HepG2 (cell line): ENCODE measurements around the gene CRAMP1. TPM values are rescaled to one million over a fixed set of nuclear protein-coding genes. Genes with fewer than 3 reads are reported as not detected.

Source experiments
- CBFB ChIP-seq: sonication (generic); formaldehyde crosslinking; IDR thresholded peaks from 2 replicates; pipeline ENCODE4 v1.4.0; 2020; ENCODE audit warnings: missing genetic modification reagents
- CBX2 ChIP-seq, 2 experiments: fragments of 200-600 bp in 1 of 2; sonication (generic); formaldehyde crosslinking in 1 of 2; IDR thresholded peaks; 2 replicates each; pipeline versions ENCODE4 v1.7.0 to v1.8.1; 2018 to 2022; ENCODE audit warnings: low read depth in 2 of 2, low read length in 1 of 2, mild to moderate bottlenecking in 1 of 2, missing genetic modification reagents in 1 of 2
- E2F2 ChIP-seq: sonication (generic); formaldehyde crosslinking; IDR thresholded peaks from 2 replicates; pipeline ENCODE4 v1.4.0; 2020; ENCODE audit warnings: missing genetic modification reagents, borderline replicate concordance
- FOXO1 ChIP-seq: sonication (generic); formaldehyde crosslinking; IDR thresholded peaks from 2 replicates; pipeline ENCODE4 v1.4.0; 2020; ENCODE audit warnings: missing genetic modification reagents
- GPN1 ChIP-seq: sonication (generic); formaldehyde crosslinking; IDR thresholded peaks from 2 replicates; pipeline ENCODE4 v1.5.1; 2020; ENCODE audit warnings: missing genetic modification reagents, borderline replicate concordance
- MAX ChIP-seq: IDR thresholded peaks from 2 replicates; pipeline ENCODE4 v1.6.1; 2012; ENCODE audit warnings: inconsistent platforms
- NR0B2 ChIP-seq: sonication (generic); formaldehyde crosslinking; IDR thresholded peaks from 2 replicates; pipeline ENCODE4 v1.4.0; 2020; ENCODE audit warnings: mild to moderate bottlenecking, missing genetic modification reagents
- PRDM15 ChIP-seq: sonication (generic); formaldehyde crosslinking; IDR thresholded peaks from 2 replicates; pipeline ENCODE4 v1.4.0; 2020; ENCODE audit warnings: missing genetic modification reagents
- SATB2 ChIP-seq: sonication (generic); formaldehyde crosslinking; IDR thresholded peaks from 2 replicates; pipeline ENCODE4 v1.5.0; 2020; ENCODE audit warnings: missing genetic modification reagents
- XRCC5 ChIP-seq: fragments of 200-400 bp; formaldehyde crosslinking; optimal IDR thresholded peaks from 2 replicates; pipeline ENCODE3; 2017; ENCODE audit warnings: mild to moderate bottlenecking, low read length
- ZNF136 ChIP-seq: sonication (generic); formaldehyde crosslinking; IDR thresholded peaks from 2 replicates; pipeline ENCODE4 v1.8.1; 2022; ENCODE audit warnings: low read depth, mild to moderate bottlenecking, moderate library complexity, missing genetic modification reagents
- ZNF343 ChIP-seq: sonication (generic); formaldehyde crosslinking; IDR thresholded peaks from 2 replicates; pipeline ENCODE4 v1.4.0; 2020; ENCODE audit warnings: mild to moderate bottlenecking, missing genetic modification reagents
- ZNF367 ChIP-seq: sonication (generic); formaldehyde crosslinking; IDR thresholded peaks from 2 replicates; pipeline ENCODE4 v1.4.0; 2020; ENCODE audit warnings: missing genetic modification reagents, borderline replicate concordance
- ZNF629 ChIP-seq: sonication (generic); formaldehyde crosslinking; conservative IDR thresholded peaks from 2 replicates; pipeline ENCODE4 v1.5.0; 2020; ENCODE audit warnings: missing genetic modification reagents
- ZNF678 ChIP-seq: sonication (generic); formaldehyde crosslinking; IDR thresholded peaks from 2 replicates; pipeline ENCODE4 v1.4.0; 2020; ENCODE audit warnings: mild to moderate bottlenecking, missing genetic modification reagents
- ZNF800 ChIP-seq: sonication (generic); formaldehyde crosslinking; IDR thresholded peaks from 2 replicates; pipeline ENCODE4 v1.4.0; 2020; ENCODE audit warnings: missing genetic modification reagents
- polyA plus RNA-seq, 8 experiments: library from polyadenylated mRNA; depleted of rRNA in 3 of 8; stranded (reverse) in 7 of 8; unstranded in 1 of 8; fragments of >200 nt; fragmentation: Illumina TruSeq in 4 of 8; extraction: Trizol in 4 of 8; gene quantifications; 2 replicates each; pipeline versions ENCODE4 v1.2.1 to v1.2.3, GENCODE V29; 2011 to 2016; ENCODE audit warnings: low read depth in 4 of 8, missing spikeins in 1 of 8, mixed read lengths in 1 of 8; ENCODE audit not compliant: insufficient read depth in 1 of 8
- total RNA-seq, 5 experiments: library from RNA; depleted of rRNA; stranded (reverse); fragments of >200 nt; fragmentation: Illumina TruSeq; extraction: Trizol; gene quantifications; 2 replicates each; pipeline ENCODE4 v1.2.3, GENCODE V29; 2016; ENCODE audit warnings: low read depth in 1 of 5

Gene CRAMP1
- total and polyA plus RNA-seq, 2 of the 13 experiments (the other 11 are each of a cell fraction or from before 2014, with no cell fraction given) = 6.8 to 9.7 TPM

GRCh38 chr16:1710811-1711507 is 98.8 kb downstream of the CRAMP1 start (continued):
- TF ChIP-seq ZNF678 (CRISPR knock-in tag) (no peak), CBFB (CRISPR knock-in tag) (no peak), ZNF800 (CRISPR knock-in tag) (no peak), SATB2 (CRISPR knock-in tag) (no peak), ZNF367 (CRISPR knock-in tag) (no peak), ZNF629 (CRISPR knock-in tag) (no peak), CBX2 (IDR thresholded peaks at IDR 0.05; ENCODE audit: low read depth, low read length) (no peak), CBX2 (CRISPR knock-in tag; IDR thresholded peaks at IDR 0.05; ENCODE audit: low read depth) (no peak), ZNF343 (no peak), NR0B2 (CRISPR knock-in tag) (no peak), XRCC5 (no peak), MAX (no peak), FOXO1 (CRISPR knock-in tag) (peak; percentile 62; the same call in 1 of the 2 replicates), E2F2 (CRISPR knock-in tag) (no peak), PRDM15 (CRISPR knock-in tag) (no peak), ZNF136 (no peak), GPN1 (no peak)
- TF ChIP-seq, all 625 proteins: peak for 29
